IPS-18a (cell line): ENCODE measurements around the gene TIGD3.

Experiments used
- H3K27ac ChIP-seq: one replicate; pipeline ENCODE4 v1.5.1; 2013; ENCODE audit warnings: low read length
- H3K27me3 ChIP-seq: one replicate; pipeline ENCODE4 v1.6.1; 2013; ENCODE audit warnings: mild to moderate bottlenecking, low read length; ENCODE audit not compliant: control insufficient read depth, insufficient read depth
- H3K36me3 ChIP-seq: one replicate; pipeline ENCODE4 v1.6.1; 2013; ENCODE audit warnings: low read depth, low read length; ENCODE audit not compliant: control insufficient read depth
- H3K4me1 ChIP-seq: one replicate; pipeline ENCODE4 v1.6.1; 2013; ENCODE audit warnings: low read depth, low read length; ENCODE audit not compliant: control insufficient read depth
- H3K4me3 ChIP-seq: one replicate; pipeline ENCODE4 v1.5.1; 2013; ENCODE audit warnings: low read length
- H3K9ac ChIP-seq: one replicate; pipeline ENCODE4 v1.6.1; 2013; ENCODE audit warnings: mild to moderate bottlenecking, low read length, moderate library complexity
- H3K9me3 ChIP-seq: one replicate; pipeline ENCODE4 v1.6.1; 2013; ENCODE audit warnings: low read depth, low read length; ENCODE audit not compliant: control insufficient read depth

Gene TIGD3

GRCh38 chr11:65403607-65404121 is 49.1 kb downstream of the TIGD3 start:
- Histone ChIP-seq H3K9ac (no peak overlapping the region), H3K4me3 (no peak overlapping the region), H3K9me3 (no peaks in the 10 kb centered on the region), H3K4me1 (peaks cover 3% of the 10 kb centered on the region), H3K27me3 (no peaks in the 10 kb centered on the region), H3K36me3 (peaks cover 5% of the 10 kb centered on the region), H3K27ac (no peak overlapping the region)

DNA sequence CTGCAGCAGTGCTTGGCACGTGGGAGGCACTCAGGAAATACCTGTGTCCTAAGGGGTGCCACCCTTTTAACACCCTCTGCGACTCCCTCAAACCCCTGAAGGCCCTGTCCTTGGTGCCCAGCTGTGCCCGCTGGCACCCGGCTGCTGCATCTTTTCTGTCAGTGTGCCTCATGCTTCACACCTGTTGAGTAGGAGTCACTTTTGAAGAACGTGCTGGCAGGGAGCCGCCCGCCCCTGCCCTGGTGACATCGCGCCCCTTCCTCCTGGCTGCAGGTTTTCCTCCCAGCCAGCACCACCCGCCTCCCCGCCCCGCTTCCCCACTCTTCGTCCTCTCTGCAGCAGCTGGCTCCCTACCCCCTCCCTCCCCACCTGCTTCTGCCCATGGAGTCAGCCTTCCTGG is 49.7 kb downstream of the TIGD3 start:
- H3K36me3 ChIP-seq: peaks cover 5% of the 10 kb centered on the region
- peaks cover 3% of the 10 kb centered on the region for H3K4me1 ChIP-seq
- H3K27ac ChIP-seq: no peak overlapping the region
- H3K9me3 ChIP-seq: no peaks in the 10 kb centered on the region
- H3K4me3 ChIP-seq: no peak overlapping the region
- no peak overlapping the region for H3K9ac ChIP-seq
- H3K27me3 ChIP-seq: no peaks in the 10 kb centered on the region

DNA sequence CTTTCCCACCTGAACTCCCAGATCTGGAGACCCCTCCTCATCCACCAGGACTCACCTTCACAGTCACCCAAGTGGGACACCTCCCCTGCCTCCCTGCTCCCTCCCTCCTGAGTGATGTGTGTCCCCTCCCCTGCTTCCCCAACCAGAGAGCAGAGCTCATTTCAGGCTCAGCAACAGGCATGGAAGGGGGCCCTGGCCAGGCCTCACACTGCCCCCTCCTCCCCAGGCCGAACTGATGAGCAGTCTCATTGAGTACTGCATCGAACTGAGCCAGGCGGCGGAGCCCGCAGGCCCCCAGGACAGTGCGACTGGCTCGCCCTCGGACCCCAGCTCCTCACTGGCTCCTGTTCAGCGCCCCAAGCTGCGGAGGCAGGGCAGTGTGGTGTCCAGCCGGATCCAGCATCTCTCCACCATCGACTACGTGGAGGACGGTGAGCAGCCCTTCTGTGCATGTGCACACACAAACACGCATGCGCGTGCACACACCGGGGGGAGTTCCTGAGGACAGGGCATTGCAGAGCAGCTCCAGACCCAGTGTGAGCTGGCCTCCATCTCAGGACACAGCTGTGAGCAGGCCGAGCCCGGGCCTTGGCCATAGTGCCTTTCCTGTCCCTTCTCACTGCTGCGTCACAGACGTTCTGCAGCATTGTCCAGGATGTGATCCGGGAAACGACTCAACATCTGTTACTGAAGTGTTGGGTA is 50.2 kb downstream of the TIGD3 start:
- Histone ChIP-seq H3K4me3 (no peak overlapping the region), H3K27ac (no peak overlapping the region), H3K4me1 (peaks cover 3% of the 10 kb centered on the region), H3K27me3 (no peaks in the 10 kb centered on the region), H3K9ac (no peak overlapping the region), H3K36me3 (peaks cover 5% of the 10 kb centered on the region), H3K9me3 (no peaks in the 10 kb centered on the region)
